Jurkat, Clone E6-1 (cell line): ENCODE measurements around the gene RIMOC1.
"Not testable (repeated sequence)": the region's sequence is repeated elsewhere in the genome, so short reads cannot be mapped to it uniquely, and the experiment has no call there.

Experiments used
- DNase-seq: peaks from one replicate; pipeline ENCODE4 v3.0.0-alpha.2; 2011; ENCODE audit warnings: low read depth, low spot score
- H3K4me3 ChIP-seq: 2 replicates; pipeline ENCODE4 v1.5.1; 2011; ENCODE audit warnings: mild to moderate bottlenecking, low read length, control low read depth, moderate library complexity

Gene RIMOC1

GRCh38 chr5:41945332-41945955, 41.3 kb downstream of the RIMOC1 start:
- H3K4me3 ChIP-seq, DNase-seq: not testable (repeated sequence)

- H3K4me3 ChIP-seq: no peak overlapping the region
- no peak for DNase-seq
Measured at GRCh38 chr5:41951224-41951623, 47.1 kb downstream of the RIMOC1 start.
